AG04449 (cell line): ENCODE data around the gene ABI3.

Experiments
- CTCF ChIA-PET: fragments of 350-600 bp; formaldehyde crosslinking; extraction: SDS; loops from one replicate; lab custom pipeline; 2021; ENCODE audit warnings: antibody characterized with exemption; lab: Yijun Ruan, JAX
- POLR2A ChIA-PET: fragments of 400-600, 350-600 bp; formaldehyde crosslinking; extraction: SDS; loops from one replicate; lab custom pipeline; 2020; ENCODE audit warnings: antibody characterized with exemption, inconsistent platforms; lab: Yijun Ruan, JAX
- DNase-seq: peaks from one replicate; pipeline ENCODE4 v3.0.0-alpha.2; 2010; ENCODE audit warnings: low read depth, low spot score
- H3K4me3 ChIP-seq: 2 replicates; pipeline ENCODE4 v1.5.1; 2011; ENCODE audit warnings: low read depth, mild to moderate bottlenecking, control low read depth, low read length
- TF ChIP-seq, protein P1 (sequence below): IDR thresholded peaks from one replicate; pipeline ENCODE4 v1.5.1; 2011; ENCODE audit warnings: mild to moderate bottlenecking, moderate library complexity, low read length, control low read depth, inconsistent platforms; ENCODE audit not compliant: insufficient read depth; ENCODE audit errors: missing control alignments

Gene ABI3

DNA sequence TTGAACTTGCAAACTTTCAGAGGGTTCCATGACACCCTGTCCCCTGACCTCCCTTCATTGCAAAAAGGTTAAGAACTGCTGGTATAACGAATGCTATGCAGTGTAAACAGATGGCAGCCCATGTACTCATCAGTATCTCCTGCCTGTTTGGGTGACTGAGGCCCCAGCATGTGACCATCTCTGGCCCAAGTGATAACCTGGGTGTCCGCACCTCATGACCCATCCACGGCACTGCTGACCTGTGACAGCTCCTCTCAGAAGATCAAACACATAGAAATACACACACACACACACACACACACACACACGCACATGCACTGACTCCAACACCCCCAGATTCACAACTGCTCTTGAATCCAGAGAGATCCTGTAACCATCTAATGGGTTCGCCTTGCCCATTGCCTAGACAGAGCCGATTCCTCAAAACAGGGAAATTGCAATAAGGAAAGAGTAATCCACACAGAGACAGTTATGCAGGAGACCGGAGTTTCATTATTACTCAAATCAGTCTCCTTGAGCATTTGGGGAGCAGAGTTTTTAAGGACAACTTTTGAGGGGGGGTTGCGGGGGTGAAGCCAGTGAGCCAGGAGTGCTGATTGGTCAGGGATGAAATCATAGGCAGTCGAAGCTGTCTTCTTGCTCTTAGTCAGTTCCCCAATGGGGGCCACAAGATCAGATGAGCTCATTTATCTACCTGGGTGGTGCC, 31.3 kb downstream of the ABI3 start:
- TF ChIP-seq, protein P1, sequence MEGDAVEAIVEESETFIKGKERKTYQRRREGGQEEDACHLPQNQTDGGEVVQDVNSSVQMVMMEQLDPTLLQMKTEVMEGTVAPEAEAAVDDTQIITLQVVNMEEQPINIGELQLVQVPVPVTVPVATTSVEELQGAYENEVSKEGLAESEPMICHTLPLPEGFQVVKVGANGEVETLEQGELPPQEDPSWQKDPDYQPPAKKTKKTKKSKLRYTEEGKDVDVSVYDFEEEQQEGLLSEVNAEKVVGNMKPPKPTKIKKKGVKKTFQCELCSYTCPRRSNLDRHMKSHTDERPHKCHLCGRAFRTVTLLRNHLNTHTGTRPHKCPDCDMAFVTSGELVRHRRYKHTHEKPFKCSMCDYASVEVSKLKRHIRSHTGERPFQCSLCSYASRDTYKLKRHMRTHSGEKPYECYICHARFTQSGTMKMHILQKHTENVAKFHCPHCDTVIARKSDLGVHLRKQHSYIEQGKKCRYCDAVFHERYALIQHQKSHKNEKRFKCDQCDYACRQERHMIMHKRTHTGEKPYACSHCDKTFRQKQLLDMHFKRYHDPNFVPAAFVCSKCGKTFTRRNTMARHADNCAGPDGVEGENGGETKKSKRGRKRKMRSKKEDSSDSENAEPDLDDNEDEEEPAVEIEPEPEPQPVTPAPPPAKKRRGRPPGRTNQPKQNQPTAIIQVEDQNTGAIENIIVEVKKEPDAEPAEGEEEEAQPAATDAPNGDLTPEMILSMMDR, result no peak

DNA sequence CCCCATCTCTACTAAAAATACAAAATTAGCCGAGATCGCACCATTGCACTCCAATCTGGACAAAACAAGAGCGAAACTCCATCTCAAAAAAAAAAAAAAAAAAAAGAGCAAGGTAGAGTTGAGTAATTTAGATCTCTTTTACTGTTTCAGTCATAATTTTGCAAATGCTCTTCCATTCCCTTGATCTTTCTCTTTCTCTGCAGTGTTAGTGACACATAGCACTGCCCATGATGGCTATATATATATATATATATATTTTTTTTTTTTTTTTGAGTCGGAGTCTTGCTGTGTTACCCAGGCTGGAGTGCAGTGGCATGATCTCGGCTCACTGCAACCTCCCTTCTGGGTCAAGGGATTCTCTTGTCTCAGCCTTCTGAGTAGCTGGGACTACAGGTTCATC, 32.3 kb downstream of the ABI3 start:
- no peak overlapping the region for H3K4me3 ChIP-seq
- ChIA-PET POLR2A (no interaction called here), CTCF (interaction anchor here (2.5 kb wide), 1 partner anchor 15 kb away, joined by 9 read pairs; no protein-coding TSS in a partner anchor)
- no peak for DNase-seq
- TF ChIP-seq, protein P1, result no peak

More for the DNA sequence above, 31.3 kb downstream of the ABI3 start:
- ChIA-PET CTCF (interaction anchor here (1.5 to 3.6 kb wide), 5 partner anchors 12 to 48 kb away, joined by 4 to 23 read pairs (median 9); partner anchors contain the start of gene PHOSPHO1), POLR2A (interaction anchor here (0.5 kb wide), 1 partner anchor 12 kb away, joined by 5 read pairs; no protein-coding TSS in a partner anchor)
- no peak for DNase-seq
- no peak overlapping the region for H3K4me3 ChIP-seq

DNA sequence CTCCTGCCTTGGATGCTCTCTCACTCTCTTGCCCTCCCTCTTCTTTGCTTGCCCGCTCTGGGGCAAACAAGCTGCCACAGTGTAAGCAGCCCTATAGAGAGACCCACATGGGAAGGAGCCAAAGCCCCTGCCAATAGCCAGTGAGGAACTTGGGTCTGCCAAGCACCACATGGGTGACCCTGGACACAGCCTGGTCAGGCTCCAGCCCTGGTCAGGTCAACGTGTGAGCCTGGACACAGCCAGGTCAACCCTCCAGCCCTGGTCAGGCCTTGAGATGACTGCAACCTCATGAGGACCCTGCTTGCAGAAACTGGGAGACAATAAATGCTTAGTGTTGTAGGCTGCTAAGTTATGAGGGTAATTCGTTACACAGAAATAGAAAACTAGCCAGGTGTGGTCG, 34.3 kb downstream of the ABI3 start:
- ChIA-PET POLR2A (no interaction called here), CTCF (no interaction called here)
- TF ChIP-seq, protein P1, result no peak
- H3K4me3 ChIP-seq, result no peak overlapping the region
- no peak for DNase-seq

DNA sequence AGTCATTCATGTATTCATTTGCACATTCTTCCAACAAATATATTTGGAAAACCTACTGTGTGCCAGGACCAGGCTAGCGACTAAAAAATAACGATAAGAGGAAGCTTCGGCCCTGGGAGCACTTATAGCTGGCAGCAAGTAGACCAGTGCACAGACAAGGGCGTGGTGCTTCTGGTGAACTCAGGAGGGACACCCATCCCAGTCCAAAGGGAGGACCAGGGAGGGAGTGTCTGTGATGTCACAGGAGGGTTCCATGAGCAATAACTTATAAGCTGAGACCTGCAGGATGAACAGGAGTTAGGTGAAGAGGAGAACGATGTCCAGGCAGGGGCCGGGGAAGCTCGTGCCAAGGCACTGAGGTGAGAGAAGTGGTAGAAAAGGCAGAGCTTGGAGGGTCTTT, 37.4 kb downstream of the ABI3 start:
- ChIA-PET CTCF (interaction anchor here (0.5 to 1.4 kb wide), 3 partner anchors 11 to 24 kb away, joined by 3 to 4 read pairs (median 3); partner anchors contain the start of gene PHOSPHO1), POLR2A (no interaction called here)
- TF ChIP-seq, protein P1, result no peak
- DNase-seq, result no peak
- H3K4me3 ChIP-seq, result no peak overlapping the region

DNA sequence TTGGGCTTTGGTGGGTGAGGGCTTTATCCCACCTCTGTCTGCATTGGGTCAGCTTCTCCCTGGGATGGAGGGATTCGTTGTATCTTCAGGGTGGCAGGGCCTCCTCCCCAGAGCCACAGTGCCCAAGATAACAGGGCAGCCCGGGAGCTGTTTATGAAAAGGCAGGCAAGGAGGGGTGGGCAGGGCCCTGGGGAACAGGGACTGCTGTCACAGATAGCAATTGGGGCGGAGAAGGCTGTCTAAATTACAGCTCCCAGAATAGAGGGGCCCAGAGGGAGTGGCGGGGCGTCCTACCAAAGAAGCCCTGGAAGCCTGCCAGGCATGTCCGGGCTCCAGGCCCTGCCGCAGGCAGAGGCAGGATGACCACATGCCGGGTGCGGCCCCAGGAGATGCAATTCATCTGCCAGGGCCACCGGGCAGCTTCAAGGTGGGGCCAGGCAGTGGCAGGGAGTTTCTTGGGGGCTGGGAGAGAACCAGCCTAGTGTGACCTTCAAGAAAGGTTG, 38.8 kb downstream of the ABI3 start:
- TF ChIP-seq, protein P1, result no peak
- POLR2A ChIA-PET, result no interaction called here
- H3K4me3 ChIP-seq, result no peak overlapping the region
- DNase-seq, result no peak
- CTCF ChIA-PET, result interaction anchor here (0.7 to 1.4 kb wide), 4 partner anchors 10 to 22 kb away, joined by 3 to 4 read pairs (median 3); partner anchors contain the start of gene PHOSPHO1

DNA sequence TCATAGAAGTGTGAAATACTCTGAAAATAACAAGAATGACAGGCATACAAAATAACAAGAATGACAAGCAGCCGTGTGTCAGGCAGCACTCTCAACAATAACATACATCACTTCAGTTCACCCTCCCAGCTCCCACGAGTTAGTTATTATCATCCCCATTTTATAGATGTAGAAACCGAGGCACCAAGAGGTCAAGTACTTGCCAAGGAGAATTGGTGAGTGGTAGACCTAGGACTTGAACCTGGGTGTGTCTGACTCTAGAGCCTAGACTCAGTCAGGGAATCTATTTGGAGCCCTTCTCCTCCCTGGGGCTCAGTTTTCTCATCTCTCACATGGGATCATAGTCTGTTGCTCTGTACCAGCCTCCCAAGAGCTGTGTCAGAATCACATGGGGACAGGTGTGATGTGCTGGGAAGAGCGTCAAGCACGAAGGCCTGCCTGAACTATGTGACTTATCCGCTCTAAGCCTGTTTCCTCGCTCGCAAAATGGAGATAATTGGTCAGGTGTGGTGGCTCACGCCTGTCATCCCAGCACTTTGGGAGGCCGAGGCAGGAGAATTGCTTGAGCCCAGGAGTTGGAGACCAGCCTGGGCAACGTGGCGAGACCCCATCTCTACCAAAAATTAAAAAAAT, 39.5 kb downstream of the ABI3 start:
- TF ChIP-seq, protein P1, result no peak
- CTCF ChIA-PET, result interaction anchor here (1.6 kb wide), 1 partner anchor 23 kb away, joined by 4 read pairs; no protein-coding TSS in a partner anchor
- POLR2A ChIA-PET, result no interaction called here
- no peak for DNase-seq
- H3K4me3 ChIP-seq, result no peak overlapping the region
